IPS-18a (cell line): ENCODE measurements around the gene DOCK10.
A peak's percentile ranks its signal among the peaks of the same experiment; 100 is the strongest.

Experiments
- H3K27ac ChIP-seq: one replicate; pipeline ENCODE4 v1.5.1; 2013; ENCODE audit warnings: low read length
- H3K27me3 ChIP-seq: one replicate; pipeline ENCODE4 v1.6.1; 2013; ENCODE audit warnings: mild to moderate bottlenecking, low read length; ENCODE audit not compliant: control insufficient read depth, insufficient read depth
- H3K36me3 ChIP-seq: one replicate; pipeline ENCODE4 v1.6.1; 2013; ENCODE audit warnings: low read depth, low read length; ENCODE audit not compliant: control insufficient read depth
- H3K4me1 ChIP-seq: one replicate; pipeline ENCODE4 v1.6.1; 2013; ENCODE audit warnings: low read depth, low read length; ENCODE audit not compliant: control insufficient read depth
- H3K4me3 ChIP-seq: one replicate; pipeline ENCODE4 v1.5.1; 2013; ENCODE audit warnings: low read length
- H3K9ac ChIP-seq: one replicate; pipeline ENCODE4 v1.6.1; 2013; ENCODE audit warnings: mild to moderate bottlenecking, low read length, moderate library complexity
- H3K9me3 ChIP-seq: one replicate; pipeline ENCODE4 v1.6.1; 2013; ENCODE audit warnings: low read depth, low read length; ENCODE audit not compliant: control insufficient read depth

Gene DOCK10

GRCh38 chr2:225041851-225042799, at the start of gene DOCK10:
Gene DOCK10, minus strand, starts transcription at chr2:225042468. Its CDS starts 94 bp downstream, at chr2:225042374.
- H3K4me3 ChIP-seq: peak within 1 kb of the TSS; percentile 66
- H3K27ac ChIP-seq: no peak within 1 kb of the TSS
- H3K27me3 ChIP-seq: peaks cover 65% of the 10 kb centered on the region
- no peaks in the 10 kb centered on the region for H3K4me1 ChIP-seq
- no peak within 1 kb of the TSS for H3K9ac ChIP-seq
- no peaks in the 10 kb centered on the region for H3K9me3 ChIP-seq
- H3K36me3 ChIP-seq: no peaks in the 10 kb centered on the region

GRCh38 chr2:225091336-225091735, 49.1 kb upstream of the DOCK10 start:
- Histone ChIP-seq H3K27me3 (no peaks in the 10 kb centered on the region), H3K4me1 (no peaks in the 10 kb centered on the region), H3K9ac (no peak overlapping the region), H3K36me3 (no peaks in the 10 kb centered on the region), H3K4me3 (no peak overlapping the region), H3K9me3 (no peaks in the 10 kb centered on the region), H3K27ac (no peak overlapping the region)

GRCh38 chr2:225090746-225091145, 48.5 kb upstream of the DOCK10 start:
- Histone ChIP-seq H3K36me3 (no peaks in the 10 kb centered on the region), H3K4me1 (no peaks in the 10 kb centered on the region), H3K9ac (no peak overlapping the region), H3K27me3 (no peaks in the 10 kb centered on the region), H3K9me3 (no peaks in the 10 kb centered on the region), H3K27ac (no peak overlapping the region), H3K4me3 (no peak overlapping the region)

GRCh38 chr2:225086915-225087314, 44.6 kb upstream of the DOCK10 start:
- no peak overlapping the region for H3K27ac ChIP-seq
- no peaks in the 10 kb centered on the region for H3K9me3 ChIP-seq
- no peaks in the 10 kb centered on the region for H3K4me1 ChIP-seq
- H3K4me3 ChIP-seq: no peak overlapping the region
- no peaks in the 10 kb centered on the region for H3K27me3 ChIP-seq
- no peak overlapping the region for H3K9ac ChIP-seq
- no peaks in the 10 kb centered on the region for H3K36me3 ChIP-seq

- no peaks in the 10 kb centered on the region for H3K36me3 ChIP-seq
- H3K9ac ChIP-seq: no peak overlapping the region
- H3K9me3 ChIP-seq: no peaks in the 10 kb centered on the region
- no peak overlapping the region for H3K27ac ChIP-seq
- no peaks in the 10 kb centered on the region for H3K4me1 ChIP-seq
- H3K27me3 ChIP-seq: no peaks in the 10 kb centered on the region
- no peak overlapping the region for H3K4me3 ChIP-seq
Observed at GRCh38 chr2:225086439-225086838, 44.2 kb upstream of the DOCK10 start.

GRCh38 chr2:225083276-225083675, 41.0 kb upstream of the DOCK10 start:
- H3K9me3 ChIP-seq: no peaks in the 10 kb centered on the region
- no peaks in the 10 kb centered on the region for H3K4me1 ChIP-seq
- H3K27ac ChIP-seq: no peak overlapping the region
- H3K27me3 ChIP-seq: no peaks in the 10 kb centered on the region
- H3K9ac ChIP-seq: no peak overlapping the region
- H3K36me3 ChIP-seq: no peaks in the 10 kb centered on the region
- no peak overlapping the region for H3K4me3 ChIP-seq

- Histone ChIP-seq H3K36me3 (no peaks in the 10 kb centered on the region), H3K9ac (no peak overlapping the region), H3K27ac (no peak overlapping the region), H3K27me3 (no peaks in the 10 kb centered on the region), H3K9me3 (no peaks in the 10 kb centered on the region), H3K4me1 (peaks cover 23% of the 10 kb centered on the region), H3K4me3 (no peak overlapping the region)
Observed at GRCh38 chr2:225076125-225076524, 33.9 kb upstream of the DOCK10 start.

- peaks cover 23% of the 10 kb centered on the region for H3K4me1 ChIP-seq
- H3K27ac ChIP-seq: no peak overlapping the region
- no peaks in the 10 kb centered on the region for H3K27me3 ChIP-seq
- H3K4me3 ChIP-seq: no peak overlapping the region
- H3K9ac ChIP-seq: no peak overlapping the region
- H3K36me3 ChIP-seq: no peaks in the 10 kb centered on the region
- H3K9me3 ChIP-seq: no peaks in the 10 kb centered on the region
Observed at GRCh38 chr2:225074919-225075681, 32.8 kb upstream of the DOCK10 start.

- Histone ChIP-seq H3K9me3 (no peaks in the 10 kb centered on the region), H3K4me1 (peaks cover 23% of the 10 kb centered on the region), H3K36me3 (no peaks in the 10 kb centered on the region), H3K4me3 (no peak overlapping the region), H3K9ac (no peak overlapping the region), H3K27ac (no peak overlapping the region), H3K27me3 (no peaks in the 10 kb centered on the region)
Observed at GRCh38 chr2:225074366-225074765, 32.1 kb upstream of the DOCK10 start.

GRCh38 chr2:225073198-225073597, 30.9 kb upstream of the DOCK10 start:
- Histone ChIP-seq H3K9ac (no peak overlapping the region), H3K4me1 (peaks cover 23% of the 10 kb centered on the region), H3K4me3 (no peak overlapping the region), H3K27ac (no peak overlapping the region), H3K36me3 (no peaks in the 10 kb centered on the region), H3K27me3 (no peaks in the 10 kb centered on the region), H3K9me3 (no peaks in the 10 kb centered on the region)

- Histone ChIP-seq H3K4me1 (peaks cover 23% of the 10 kb centered on the region), H3K36me3 (no peaks in the 10 kb centered on the region), H3K9me3 (peaks cover 3% of the 10 kb centered on the region), H3K27me3 (no peaks in the 10 kb centered on the region), H3K4me3 (no peak overlapping the region), H3K27ac (no peak overlapping the region), H3K9ac (no peak overlapping the region)
Observed at GRCh38 chr2:225072444-225072843, 30.2 kb upstream of the DOCK10 start.
